Measurements from ENCODE around the gene TRIM44. TPM values are rescaled to one million over a fixed set of nuclear protein-coding genes. Genes with fewer than 3 reads are reported as not detected.

Gene TRIM44
- total RNA-seq, 2 experiments from 2014 or later = 11.3 to 19.9 TPM

- Histone ChIP-seq H3K9me3 (ENCODE audit: low read length) (no peaks in the 10 kb centered on the region), H3K79me2 (ENCODE audit: insufficient read depth, low read depth, low read length) (no peaks in the 10 kb centered on the region), H3K4me2 (ENCODE audit: low read length) (no peak overlapping the region), H3K4me1 (ENCODE audit: insufficient read depth, low read length, poor library complexity, severe bottlenecking) (no peaks in the 10 kb centered on the region), H2AFZ (ENCODE audit: low read length) (no peak overlapping the region), H3K9me2 (ENCODE audit: insufficient read depth, low read length) (no peaks in the 10 kb centered on the region), H3K36me3 (ENCODE audit: insufficient read depth, low read length) (no peaks in the 10 kb centered on the region), H3K4me3 (ENCODE audit: low read depth, low read length, poor library complexity, severe bottlenecking) (no peak overlapping the region), H4K20me1 (ENCODE audit: insufficient read depth, low read length) (no peaks in the 10 kb centered on the region), H3K27ac (ENCODE audit: low read depth, low read length, poor library complexity, severe bottlenecking) (no peak overlapping the region)
- no peak for DNase-seq (ENCODE audit: low spot score)
- ChIA-PET POLR2A (no interaction called here), CTCF (ENCODE audit: unreplicated experiment) (no interaction called here)
- BruUV-seq (replicated peaks) = no TSS peak
- no peak for TF ChIP-seq CTCF (conservative IDR thresholded peaks at IDR 0.05; ENCODE audit: low read length)
- no peak for TF ChIP-seq EZH2phosphoT487 (IDR thresholded peaks at IDR 0.05; ENCODE audit: borderline replicate concordance, low read depth, low read length)
- intact Hi-C loops (cut with micrococcal nuclease; ENCODE audit: unreplicated experiment) = no loop called here
Observed at GRCh38 chr11:35631891-35632290, 30.7 kb upstream of the TRIM44 start.

GRCh38 chr11:35632301-35632700 is 30.3 kb upstream of the TRIM44 start:
- no TSS peak for BruUV-seq (replicated peaks)
- H3K27ac ChIP-seq (ENCODE audit: low read depth, low read length, poor library complexity, severe bottlenecking) = no peak overlapping the region
- no peaks in the 10 kb centered on the region for H3K79me2 ChIP-seq (ENCODE audit: insufficient read depth, low read depth, low read length)
- no peaks in the 10 kb centered on the region for H4K20me1 ChIP-seq (ENCODE audit: insufficient read depth, low read length)
- CTCF ChIA-PET (ENCODE audit: unreplicated experiment) = no interaction called here
- no peaks in the 10 kb centered on the region for H3K9me3 ChIP-seq (ENCODE audit: low read length)
- POLR2A ChIA-PET = interaction anchor here (0.5 kb wide), 1 partner anchor 492 kb away, joined by 4 read pairs; no protein-coding TSS in a partner anchor
- no peak overlapping the region for H3K4me3 ChIP-seq (ENCODE audit: low read depth, low read length, poor library complexity, severe bottlenecking)
- no peak for TF ChIP-seq CTCF (conservative IDR thresholded peaks at IDR 0.05; ENCODE audit: low read length)
- no peak for TF ChIP-seq EZH2phosphoT487 (IDR thresholded peaks at IDR 0.05; ENCODE audit: borderline replicate concordance, low read depth, low read length)
- H3K4me1 ChIP-seq (ENCODE audit: insufficient read depth, low read length, poor library complexity, severe bottlenecking) = no peaks in the 10 kb centered on the region
- no peaks in the 10 kb centered on the region for H3K36me3 ChIP-seq (ENCODE audit: insufficient read depth, low read length)
- intact Hi-C loops (cut with micrococcal nuclease; ENCODE audit: unreplicated experiment) = no loop called here
- DNase-seq (ENCODE audit: low spot score) = no peak
- H3K4me2 ChIP-seq (ENCODE audit: low read length) = no peak overlapping the region
- H2AFZ ChIP-seq (ENCODE audit: low read length) = no peak overlapping the region
- no peaks in the 10 kb centered on the region for H3K9me2 ChIP-seq (ENCODE audit: insufficient read depth, low read length)

- DNase-seq (ENCODE audit: low spot score) = no peak
- Histone ChIP-seq H3K4me2 (ENCODE audit: low read length) (no peak overlapping the region), H4K20me1 (ENCODE audit: insufficient read depth, low read length) (no peaks in the 10 kb centered on the region), H3K27ac (ENCODE audit: low read depth, low read length, poor library complexity, severe bottlenecking) (no peak overlapping the region), H3K9me3 (ENCODE audit: low read length) (no peaks in the 10 kb centered on the region), H3K4me3 (ENCODE audit: low read depth, low read length, poor library complexity, severe bottlenecking) (no peak overlapping the region), H2AFZ (ENCODE audit: low read length) (no peak overlapping the region), H3K79me2 (ENCODE audit: insufficient read depth, low read depth, low read length) (no peaks in the 10 kb centered on the region), H3K4me1 (ENCODE audit: insufficient read depth, low read length, poor library complexity, severe bottlenecking) (no peaks in the 10 kb centered on the region), H3K36me3 (ENCODE audit: insufficient read depth, low read length) (no peaks in the 10 kb centered on the region), H3K9me2 (ENCODE audit: insufficient read depth, low read length) (no peaks in the 10 kb centered on the region)
- POLR2A ChIA-PET = no interaction called here
- CTCF ChIA-PET (ENCODE audit: unreplicated experiment) = no interaction called here
- intact Hi-C loops (cut with micrococcal nuclease; ENCODE audit: unreplicated experiment) = no loop called here
- no TSS peak for BruUV-seq (replicated peaks)
- TF ChIP-seq EZH2phosphoT487 (IDR thresholded peaks at IDR 0.05; ENCODE audit: borderline replicate concordance, low read depth, low read length) (no peak), CTCF (conservative IDR thresholded peaks at IDR 0.05; ENCODE audit: low read length) (no peak)
Observed at GRCh38 chr11:35633827-35634423, 28.6 kb upstream of the TRIM44 start.
